GM21529 (cell line): ENCODE measurements around the gene KCNJ15.

ENCODE experiments used
- ATAC-seq: cut with Tn5 transposase; IDR thresholded peaks from one replicate; pipeline ENCODE4 v1.9.1; 2021; ENCODE audit not compliant: unreplicated experiment

The KCNJ15 gene

DNA sequence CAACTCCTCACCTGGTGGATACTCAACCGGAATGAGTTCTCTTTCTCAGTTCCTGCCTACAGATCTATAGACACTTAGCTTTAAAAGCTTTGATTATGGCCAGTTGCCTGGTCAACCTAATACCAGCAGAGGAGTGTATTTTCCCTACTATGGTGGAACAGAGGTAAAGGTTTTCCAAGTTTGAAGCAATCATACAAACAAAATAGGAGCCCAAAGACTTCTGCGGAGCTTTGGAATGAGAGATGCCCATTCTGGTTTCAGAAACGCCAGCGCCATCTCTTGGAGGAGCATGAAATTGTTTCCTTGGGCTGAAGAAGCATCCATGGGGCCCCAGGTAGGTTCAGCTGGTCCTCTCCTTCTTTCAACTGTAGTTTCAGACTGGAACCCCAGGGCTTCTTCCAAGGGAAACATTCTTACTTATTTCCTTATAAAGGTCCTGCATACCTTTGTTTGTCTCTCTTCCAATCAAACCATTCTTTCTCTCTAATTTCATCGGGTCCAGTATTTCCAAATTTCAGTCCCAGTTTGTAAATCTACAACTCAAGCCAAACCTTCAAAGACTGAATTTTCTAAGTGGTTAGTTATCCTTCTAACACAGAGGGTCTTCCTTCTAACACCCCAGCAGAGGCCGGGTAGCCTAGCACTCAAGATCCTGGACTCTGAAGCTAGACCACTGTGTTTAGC lies 95.9 kb downstream of the KCNJ15 start:
- ATAC-seq = no peak

DNA sequence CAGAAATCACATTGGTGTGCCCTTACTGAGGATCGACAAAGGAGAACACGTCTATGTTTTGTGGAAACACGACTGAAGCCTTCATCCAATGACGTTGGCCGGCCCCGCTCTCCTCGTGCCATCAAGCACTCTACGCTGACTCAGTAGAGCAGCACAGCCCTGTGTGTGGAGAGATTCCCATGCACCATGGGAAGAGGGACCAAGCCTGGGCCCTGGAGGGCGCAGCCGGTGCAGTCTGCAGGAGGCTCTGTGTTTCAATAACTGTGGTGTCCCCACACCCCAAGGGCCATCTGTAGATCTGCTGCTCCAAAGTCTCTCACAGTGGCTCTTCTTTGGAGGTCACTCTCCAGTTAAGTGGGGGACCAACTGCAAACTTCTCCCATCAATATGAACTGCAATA lies 97.4 kb downstream of the KCNJ15 start:
- no peak for ATAC-seq

DNA sequence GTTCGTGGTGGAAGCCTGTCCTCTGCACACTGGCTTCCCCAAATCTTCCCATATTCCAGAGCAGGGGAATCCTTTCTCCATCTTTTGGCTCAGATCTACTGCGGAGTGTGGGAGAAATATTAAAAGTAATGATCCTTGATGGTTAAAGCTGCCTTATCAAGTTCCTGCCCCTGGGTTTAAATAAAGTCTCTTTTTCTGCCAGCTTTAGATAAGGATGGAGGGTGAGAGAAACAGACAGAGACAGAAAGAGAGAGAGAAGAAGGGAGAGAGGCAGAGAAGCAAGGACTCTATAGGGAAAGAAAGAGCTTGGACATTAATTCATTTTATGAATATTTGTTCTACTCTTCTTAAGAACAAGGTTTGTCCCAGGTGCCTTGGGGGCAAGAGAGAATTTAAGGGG lies 98.0 kb downstream of the KCNJ15 start:
- no peak for ATAC-seq

DNA sequence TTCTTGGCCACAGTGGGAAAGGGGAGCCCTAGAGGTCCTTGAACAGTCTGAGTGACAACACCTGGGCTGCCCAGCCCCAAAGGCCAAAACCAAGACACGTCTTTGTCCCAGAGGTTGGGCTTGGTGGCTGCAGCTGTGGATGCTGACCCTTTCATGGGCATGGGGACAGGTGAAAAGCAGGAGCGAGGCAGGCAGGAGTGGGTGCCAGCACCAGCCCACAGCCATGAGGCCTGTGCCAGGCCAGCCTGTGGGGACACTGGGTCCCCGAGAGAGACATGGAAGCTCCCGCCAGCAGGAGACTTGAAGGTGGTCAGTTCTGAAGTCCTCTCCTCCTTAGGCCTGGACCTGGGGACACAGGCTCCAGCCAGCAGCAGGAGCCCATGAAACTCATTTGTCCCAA lies 98.6 kb downstream of the KCNJ15 start:
- no peak for ATAC-seq

DNA sequence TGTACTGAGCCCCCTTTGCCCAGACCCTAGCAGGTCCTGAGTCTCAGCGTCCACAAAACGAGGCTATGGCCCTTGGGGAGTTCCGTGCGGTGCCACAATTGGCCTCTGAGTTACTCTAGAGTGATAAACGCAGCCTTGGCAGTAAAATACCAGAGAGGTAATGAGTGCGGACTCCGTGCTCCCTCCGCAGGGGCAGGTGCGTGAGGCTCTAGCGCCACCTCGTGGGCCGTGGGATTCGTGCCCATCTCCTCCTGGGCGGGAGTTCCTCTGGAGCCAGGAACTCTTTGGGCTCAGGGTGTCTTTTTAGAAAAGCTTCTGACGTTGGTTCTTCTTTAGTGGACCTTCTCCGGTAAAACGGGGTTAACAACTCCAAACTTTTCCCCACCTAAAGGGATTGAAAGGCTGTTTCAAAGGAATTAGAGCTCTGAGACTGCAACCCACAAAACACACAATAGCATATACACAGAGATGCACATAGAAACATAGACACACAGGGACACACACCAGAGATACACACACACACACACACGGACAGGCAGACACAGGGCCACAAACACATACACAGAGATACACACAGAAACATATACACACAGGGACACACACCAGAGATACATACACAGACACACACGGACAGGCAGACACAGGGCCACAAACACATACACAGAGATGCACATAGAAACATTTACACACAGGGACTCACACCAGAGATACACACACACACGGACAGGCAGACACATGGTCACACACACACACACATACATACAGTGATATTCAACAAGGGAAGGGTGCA lies 99.4 kb downstream of the KCNJ15 start:
- ATAC-seq = no peak
